ENCODE measurements around the gene RTN4. TPM values are rescaled to one million over a fixed set of nuclear protein-coding genes. Genes with fewer than 3 reads are reported as not detected.

RTN4 gene
- total and polyA plus RNA-seq, 2 of the 4 experiments (the other 2 are of a cell fraction): 77.8 to 588 TPM

GRCh38 chr2:54981385-54981784 lies 68.9 kb downstream of the RTN4 start:
- no peak overlapping the region for H3K56ac ChIP-seq (ENCODE audit: extremely low read depth, insufficient read depth, low read length)
- peaks cover 0 to 63% of the 10 kb centered on the region in 2 experiments; a peak in 2 of 4 replicates for H3K79me1 ChIP-seq (ENCODE audit: low read depth in 1 of 2, low read length in 2 of 2)
- H3K27me3 ChIP-seq (ENCODE audit: control insufficient read depth, insufficient read depth, low read length): no peaks in the 10 kb centered on the region
- H3K9ac ChIP-seq (ENCODE audit: low read depth, low read length): no peak overlapping the region
- H3K18ac ChIP-seq (ENCODE audit: low read depth, low read length): no peak overlapping the region
- H3K4me3 ChIP-seq (ENCODE audit: insufficient read depth, low read depth, low read length): no peak overlapping the region
- H4K91ac ChIP-seq (ENCODE audit: insufficient read depth, low read depth, low read length): no peak overlapping the region
- no peak overlapping the region for H2AK9ac ChIP-seq (replicated peaks; ENCODE audit: low read depth, low read length, poor library complexity)
- no peak overlapping the region for H2BK20ac ChIP-seq (ENCODE audit: low read depth, low read length)
- H3K27ac ChIP-seq (ENCODE audit: insufficient read depth, low read length): no peak overlapping the region
- no peak overlapping the region for H4K5ac ChIP-seq (ENCODE audit: low read depth, low read length)
- peaks cover 22% of the 10 kb centered on the region for H3K36me3 ChIP-seq (ENCODE audit: control insufficient read depth, insufficient read depth, low read length)
- no peak for DNase-seq
- no peak overlapping the region for H2BK5ac ChIP-seq (ENCODE audit: low read depth, low read length, poor library complexity, severe bottlenecking)
- no peaks in the 10 kb centered on the region for H3K9me3 ChIP-seq (ENCODE audit: control insufficient read depth, insufficient read depth, low read length)
- ChIA-PET POLR2A (ENCODE audit: unreplicated experiment) (no interaction called here), CTCF (no interaction called here)
- no peak overlapping the region for H2AFZ ChIP-seq (replicated peaks; ENCODE audit: low read length, poor library complexity)
- no peak overlapping the region for H2BK120ac ChIP-seq (ENCODE audit: low read depth, low read length)
- H3K4ac ChIP-seq (ENCODE audit: low read depth, low read length): no peak overlapping the region
- H4K20me1 ChIP-seq (ENCODE audit: insufficient read depth, low read length): peaks cover 96% of the 10 kb centered on the region
- intact Hi-C loops (cut with micrococcal nuclease): loop anchor here (5.0 to 10.0 kb wide), 2 partner anchors 196 to 257 kb away; partner anchors contain the start of gene EML6
- H4K8ac ChIP-seq (ENCODE audit: low read depth in 2 of 2, low read length in 2 of 2): no peak overlapping the region
- no peak for TF ChIP-seq SMC3 (IDR thresholded peaks at IDR 0.05; ENCODE audit: low read depth, low read length)
- no peak for TF ChIP-seq RAD21 (IDR thresholded peaks at IDR 0.05; ENCODE audit: low read length)
- TF ChIP-seq ELK1 (IDR thresholded peaks at IDR 0.05; ENCODE audit: borderline replicate concordance, low read depth, low read length): no peak
- no peak for TF ChIP-seq NFE2L2 (IDR thresholded peaks at IDR 0.05; ENCODE audit: low read depth, low read length)
- TF ChIP-seq POLR2A (IDR thresholded peaks at IDR 0.05; ENCODE audit: low read depth, low read length): no peak
- no peak for TF ChIP-seq MAFK (IDR thresholded peaks at IDR 0.05; ENCODE audit: low read depth, low read length)
- TF ChIP-seq CEBPB (IDR thresholded peaks at IDR 0.05; ENCODE audit: low read depth, low read length): no peak
- no peak for TF ChIP-seq USF2 (IDR thresholded peaks at IDR 0.05; ENCODE audit: low read depth, low read length)
- no peak for TF ChIP-seq BHLHE40 (IDR thresholded peaks at IDR 0.05; ENCODE audit: low read depth, low read length)
- no peak for TF ChIP-seq CHD1 (IDR thresholded peaks at IDR 0.05; ENCODE audit: low read depth, low read length)
- no peak for TF ChIP-seq CTCF (conservative IDR thresholded peaks at IDR 0.05; ENCODE audit: low read depth, low read length)
- TF ChIP-seq MXI1 (IDR thresholded peaks at IDR 0.05; ENCODE audit: borderline replicate concordance, low read depth, low read length): no peak
- TF ChIP-seq RFX5 (IDR thresholded peaks at IDR 0.05; ENCODE audit: low read depth, low read length): no peak
- no peak for TF ChIP-seq FOS (IDR thresholded peaks at IDR 0.05; ENCODE audit: low read depth, low read length)
- TF ChIP-seq RCOR1 (IDR thresholded peaks at IDR 0.05; ENCODE audit: insufficient replicate concordance, low read length): no peak
- no peak for TF ChIP-seq MAZ (IDR thresholded peaks at IDR 0.05; ENCODE audit: borderline replicate concordance, low read depth, low read length)
- H2AK5ac ChIP-seq (ENCODE audit: low read depth, low read length): no peak overlapping the region
- H3K14ac ChIP-seq (replicated peaks; ENCODE audit: low read depth, low read length): no peak overlapping the region
- H3K4me2 ChIP-seq (ENCODE audit: low read depth, low read length): no peak overlapping the region
- no TSS peak for BruUV-seq (replicated peaks)
- no peak overlapping the region for H3K23ac ChIP-seq (ENCODE audit: low read depth, low read length)
- H2BK15ac ChIP-seq (ENCODE audit: low read depth, low read length): no peak overlapping the region
- H3K9me1 ChIP-seq (ENCODE audit: insufficient read depth, low read length): peaks cover 4% of the 10 kb centered on the region
- ATAC-seq (ENCODE audit: low read depth): no peak
- in situ Hi-C loops (cut with MboI; ENCODE audit: low sequenced_read_pairs): no loop called here
- peaks cover 16% of the 10 kb centered on the region for H3K4me1 ChIP-seq (ENCODE audit: control insufficient read depth, insufficient read depth, low read length)
- dilution Hi-C loops (cut with HindIII; ENCODE audit: low sequenced_read_pairs, unreplicated experiment): no loop called here
- no CpG with 5 or more reads among the region's 2 CpGs for WGBS, 2 experiments (ENCODE audit: extremely low coverage in 2 of 2, insufficient read length in 1 of 2)
